HG03521 (cell line): ENCODE measurements around the gene IFI16.
"Not testable (repeated sequence)": the region's sequence is repeated elsewhere in the genome, so short reads cannot be mapped to it uniquely, and the experiment has no call there.

Experiments
- ATAC-seq: cut with Tn5 transposase; IDR thresholded peaks from one replicate; pipeline ENCODE4 v1.9.1; 2021; ENCODE audit warnings: mild to moderate bottlenecking, moderate library complexity; ENCODE audit not compliant: unreplicated experiment

The IFI16 gene

DNA sequence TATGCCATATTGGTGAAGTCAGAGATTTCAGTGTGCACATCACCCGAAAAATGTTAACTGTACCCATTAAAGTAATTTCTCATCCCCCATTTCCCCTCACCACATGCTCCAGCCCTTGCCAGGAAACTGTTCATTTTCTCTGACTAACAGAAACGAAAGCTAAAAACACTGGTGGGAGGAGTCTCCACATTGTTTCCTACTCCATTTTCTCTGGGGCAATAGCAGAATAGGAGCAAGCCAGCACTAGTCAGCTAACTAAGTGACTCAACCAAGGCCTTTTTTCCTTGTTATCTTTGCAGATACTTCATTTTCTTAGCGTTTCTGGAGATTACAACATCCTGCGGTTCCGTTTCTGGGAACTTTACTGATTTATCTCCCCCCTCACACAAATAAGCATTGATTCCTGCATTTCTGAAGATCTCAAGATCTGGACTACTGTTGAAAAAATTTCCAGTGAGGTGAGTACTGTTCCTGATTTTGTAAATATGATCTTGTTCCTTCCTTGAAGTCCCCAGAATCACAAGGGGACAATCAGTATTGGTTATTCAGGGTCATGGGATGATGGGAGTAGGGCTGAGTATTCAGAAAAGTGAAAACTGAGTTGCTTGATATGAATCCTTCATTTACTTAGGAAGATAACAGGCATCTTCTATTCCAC is at the start of gene IFI16:
Gene IFI16, plus strand, starts transcription at position 204 of the 658 bp plus-strand sequence. CDS start 4,774 bp downstream, outside the sequence.
- ATAC-seq, result peak; percentile 71

DNA sequence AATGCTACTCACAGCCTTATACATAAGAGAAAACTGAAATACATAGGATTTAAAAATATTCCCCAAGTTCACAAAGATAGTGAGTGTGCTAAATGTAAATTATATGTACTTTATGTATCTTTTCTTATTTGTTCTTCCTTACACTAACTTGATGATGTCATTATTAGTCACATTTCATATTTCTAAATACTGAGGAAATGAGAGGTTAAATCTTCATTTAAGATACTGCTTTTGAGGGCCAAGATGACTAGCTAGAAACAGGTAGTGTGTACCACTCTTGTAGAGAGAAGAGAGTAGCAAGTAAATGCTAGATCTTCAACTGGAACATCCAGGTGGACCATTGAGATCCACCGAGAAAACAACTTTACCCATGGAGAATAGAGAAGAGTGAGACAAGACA is 48.5 kb upstream of the IFI16 start:
- no peak for ATAC-seq

DNA sequence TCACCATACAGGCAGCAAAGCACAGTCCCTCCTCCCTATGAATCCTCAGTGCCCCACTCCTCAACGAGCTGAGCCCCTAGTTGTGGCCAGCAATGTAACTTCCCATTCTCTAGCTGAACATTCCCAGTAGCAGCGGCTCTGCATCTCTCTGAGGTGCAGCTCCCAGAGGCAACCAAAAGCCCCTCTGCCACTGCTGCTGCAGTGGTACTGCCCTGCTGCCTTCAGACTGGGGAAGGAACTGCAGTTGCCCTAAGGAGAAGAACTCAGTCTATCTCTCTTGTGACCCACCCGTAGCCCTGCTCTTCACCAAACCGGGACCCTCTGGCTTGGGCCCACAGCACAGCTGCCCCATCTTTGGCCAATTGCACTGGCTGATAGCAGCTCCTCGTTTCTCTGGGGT is 46.7 kb upstream of the IFI16 start:
- no peak for ATAC-seq

DNA sequence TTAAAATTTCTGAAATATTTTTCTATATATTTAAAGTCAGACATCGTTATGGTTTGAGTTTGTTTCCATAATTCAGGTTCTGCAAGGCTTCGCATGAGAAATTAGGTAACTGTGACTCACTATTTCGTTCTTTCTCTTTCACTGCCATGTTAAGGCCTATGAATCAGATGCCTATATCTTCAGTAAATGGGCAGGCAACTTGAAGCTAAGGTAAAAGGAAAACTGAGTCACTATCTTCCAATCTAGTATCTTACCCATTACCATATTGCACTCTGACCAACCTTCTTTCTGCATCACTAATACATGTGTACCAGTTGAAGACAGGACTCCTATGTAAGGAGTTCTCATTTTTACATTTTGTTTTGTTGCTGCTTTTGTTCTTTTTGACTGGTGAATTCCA is 40.5 kb upstream of the IFI16 start:
- ATAC-seq, result no peak

DNA sequence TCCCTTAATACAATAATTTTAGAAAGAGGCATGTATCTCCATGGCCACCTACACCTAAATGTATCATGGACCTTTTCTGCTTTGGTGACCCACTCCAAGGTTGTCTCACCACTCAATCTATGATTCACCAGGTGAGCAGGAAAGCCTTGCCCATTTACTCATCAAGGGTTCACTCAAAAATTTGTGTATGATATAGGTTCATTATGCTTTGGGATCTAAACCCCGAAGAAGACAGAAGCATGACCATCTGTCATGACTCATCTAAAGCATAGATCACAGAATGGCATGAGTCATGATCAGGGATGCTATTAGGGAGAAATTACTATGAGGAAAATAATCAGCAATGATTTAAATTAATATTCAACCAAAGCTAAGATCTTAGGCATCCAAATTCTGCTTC is 39.9 kb upstream of the IFI16 start:
- ATAC-seq, result no peak

DNA sequence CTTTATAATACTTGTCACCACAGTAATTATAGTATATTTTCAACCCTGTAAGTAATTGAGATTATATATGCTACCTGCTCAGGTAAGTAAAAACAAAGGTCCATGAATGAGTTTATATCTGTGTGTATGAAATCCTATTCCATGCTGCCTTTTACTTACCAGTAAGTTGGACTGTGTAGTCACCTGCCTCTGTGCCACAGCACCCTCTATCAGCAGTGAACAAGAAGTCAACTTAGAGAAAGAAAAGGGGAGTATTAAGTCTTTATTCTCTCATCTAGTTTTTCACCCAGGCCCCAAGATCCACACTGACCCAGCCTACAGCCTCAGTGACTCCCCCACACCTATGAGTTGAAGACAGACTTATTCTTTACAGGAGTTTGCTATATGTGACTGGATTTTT is 36.9 kb upstream of the IFI16 start:
- no peak for ATAC-seq

DNA sequence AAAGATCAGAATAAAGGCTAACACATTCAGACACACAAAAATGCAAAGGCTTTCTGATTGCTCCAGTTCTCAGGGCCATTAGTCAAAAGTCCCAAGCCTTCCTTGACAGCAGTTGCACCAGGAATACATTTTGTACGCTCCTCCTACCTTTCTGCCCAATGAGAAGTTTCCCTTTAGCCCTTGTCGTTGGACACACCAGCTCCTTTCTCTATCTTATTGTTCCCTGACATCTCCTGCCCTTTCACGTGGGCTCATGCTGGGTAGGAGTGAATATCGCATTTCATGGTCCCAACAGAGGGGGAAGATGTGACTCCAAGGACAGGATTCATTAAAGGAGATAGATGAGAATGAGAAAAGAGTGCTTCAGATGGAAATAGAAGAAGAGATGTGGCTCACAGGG is 33.5 kb upstream of the IFI16 start:
- no peak for ATAC-seq

DNA sequence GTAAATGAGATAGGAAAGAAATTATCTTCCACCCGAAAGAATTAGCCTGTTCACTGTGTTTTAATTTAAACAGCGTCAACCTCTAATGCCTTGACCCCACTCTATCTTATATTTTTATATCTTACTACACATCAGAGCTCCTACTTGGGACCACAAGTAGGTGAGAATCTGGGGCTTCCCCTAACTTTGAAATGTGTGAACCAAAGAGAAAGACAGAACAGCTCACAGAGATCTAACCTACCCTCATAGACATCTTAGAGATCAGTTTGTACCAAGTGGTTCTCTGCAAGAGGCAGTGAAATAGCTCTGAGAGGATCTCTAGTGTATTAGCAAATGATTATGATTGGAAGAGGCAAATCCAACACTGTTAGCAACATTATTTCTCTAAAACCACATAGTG is 31.0 kb upstream of the IFI16 start:
- ATAC-seq, result no peak

DNA sequence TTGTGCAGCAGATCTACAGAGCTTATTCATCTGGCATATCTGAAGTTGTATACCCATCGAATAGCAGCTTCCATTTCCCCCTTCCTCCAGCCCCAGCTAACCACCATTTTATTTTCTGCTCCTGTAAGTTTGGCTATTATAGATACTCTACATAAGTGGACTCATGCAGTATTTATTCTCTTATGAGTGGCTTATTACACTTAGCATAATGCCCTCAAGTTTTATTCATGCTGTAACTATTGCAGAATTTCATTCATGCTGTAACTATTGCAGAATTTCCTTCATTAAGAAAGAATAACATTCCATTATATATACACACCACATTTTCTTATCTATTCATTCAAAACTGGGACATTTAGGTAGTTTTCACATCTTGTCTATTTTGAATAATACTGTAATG is 30.5 kb upstream of the IFI16 start:
- ATAC-seq, result no peak

DNA sequence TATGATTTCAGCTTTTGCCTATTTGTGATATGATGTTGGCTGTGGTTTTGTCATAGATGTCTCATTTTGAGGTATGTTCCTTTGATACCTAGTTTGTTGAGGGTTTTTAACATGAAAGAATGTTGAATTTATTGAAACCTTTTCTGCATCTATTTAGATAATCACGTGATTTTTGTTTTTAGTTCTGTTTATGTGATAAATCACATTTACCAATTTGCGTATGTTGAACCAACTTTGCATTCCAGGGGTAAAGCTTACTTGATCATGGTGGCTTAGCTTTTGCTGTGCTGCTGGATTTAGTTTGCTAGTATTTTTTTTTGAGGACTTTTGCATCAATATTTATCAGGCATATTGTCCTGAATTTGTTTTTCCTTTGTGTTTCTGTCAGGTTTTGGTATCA is 26.5 kb upstream of the IFI16 start:
- ATAC-seq, result no peak

DNA sequence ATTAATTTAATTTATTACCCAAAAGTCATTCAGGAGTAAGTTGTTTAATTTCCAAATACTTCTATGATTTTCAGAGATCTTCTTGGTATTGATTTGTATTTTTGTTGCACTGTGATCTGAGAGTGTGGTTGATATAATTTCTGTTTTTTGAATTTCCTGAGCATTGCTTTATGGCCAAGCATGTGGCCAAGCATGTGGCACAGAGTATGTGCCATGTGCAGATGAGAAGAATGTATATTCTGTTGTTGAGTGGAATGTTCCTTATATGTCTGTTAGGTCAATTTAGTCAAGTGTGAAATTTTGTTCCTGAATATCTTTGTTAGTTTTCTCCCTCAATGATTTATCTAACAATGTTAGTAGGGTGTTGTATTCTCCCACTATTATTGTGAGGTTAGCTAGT is 25.3 kb upstream of the IFI16 start:
- no peak for ATAC-seq

DNA sequence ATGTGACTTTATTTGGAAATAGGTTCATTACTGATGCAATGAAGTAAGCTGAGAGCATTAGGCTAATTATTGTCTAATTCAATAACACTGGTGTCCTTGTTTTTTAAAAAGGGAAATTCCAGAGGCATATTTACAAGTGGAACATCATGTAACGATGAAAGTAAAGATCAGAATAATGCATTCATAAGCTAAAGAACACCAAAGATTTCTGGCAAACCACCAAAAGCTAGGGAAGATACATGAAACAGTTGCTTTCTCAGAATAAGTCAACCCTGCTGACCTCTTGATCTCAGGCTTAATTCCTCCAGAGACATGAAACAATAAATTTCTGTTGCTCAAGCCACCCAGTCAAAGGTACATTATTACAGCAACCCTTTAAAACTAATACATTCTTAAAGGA is 20.3 kb upstream of the IFI16 start:
- ATAC-seq, result no peak

DNA sequence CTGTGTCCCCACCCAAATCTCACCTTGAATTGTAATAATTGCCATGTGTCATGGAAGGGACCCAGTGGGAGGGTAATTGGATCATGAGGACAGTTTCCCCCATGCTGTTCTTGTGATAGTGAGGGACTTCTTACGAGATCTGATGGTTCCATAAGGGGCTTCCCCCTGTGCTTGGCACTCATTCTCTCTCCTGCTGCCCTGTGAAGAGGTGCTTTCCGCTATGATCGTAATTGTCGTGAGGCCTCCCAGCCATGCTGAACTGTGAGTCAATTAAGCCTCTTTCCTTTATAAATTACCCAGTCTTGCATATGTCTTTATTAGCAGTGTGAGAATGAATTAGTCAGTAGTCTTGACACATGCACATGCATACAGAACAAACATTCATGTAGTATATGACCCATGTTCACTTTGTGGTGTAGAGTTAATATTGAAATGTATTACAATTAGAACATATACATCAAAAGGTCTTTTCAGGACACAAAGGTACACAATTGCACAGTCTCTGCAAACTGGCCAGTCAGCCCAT is 16.9 kb upstream of the IFI16 start:
- no peak for ATAC-seq

DNA sequence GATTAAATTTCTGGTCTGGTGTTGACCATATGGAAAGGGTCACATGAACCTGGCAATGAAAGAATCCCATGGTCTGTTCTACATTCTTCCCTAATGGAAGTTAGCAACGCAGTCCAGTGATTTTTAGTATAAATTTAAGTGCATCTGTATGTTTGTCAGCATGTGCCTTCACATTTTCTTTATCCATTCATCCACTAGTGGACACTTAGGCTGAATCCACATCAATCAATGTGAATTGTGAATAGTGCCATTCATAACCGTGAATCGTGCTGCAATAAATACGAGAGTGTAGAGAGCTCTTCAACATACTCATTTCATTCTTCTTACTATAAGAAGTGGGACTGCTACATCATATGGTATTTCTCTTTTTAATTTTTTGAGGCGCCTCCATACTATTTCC is 12.7 kb upstream of the IFI16 start:
- no peak for ATAC-seq

DNA sequence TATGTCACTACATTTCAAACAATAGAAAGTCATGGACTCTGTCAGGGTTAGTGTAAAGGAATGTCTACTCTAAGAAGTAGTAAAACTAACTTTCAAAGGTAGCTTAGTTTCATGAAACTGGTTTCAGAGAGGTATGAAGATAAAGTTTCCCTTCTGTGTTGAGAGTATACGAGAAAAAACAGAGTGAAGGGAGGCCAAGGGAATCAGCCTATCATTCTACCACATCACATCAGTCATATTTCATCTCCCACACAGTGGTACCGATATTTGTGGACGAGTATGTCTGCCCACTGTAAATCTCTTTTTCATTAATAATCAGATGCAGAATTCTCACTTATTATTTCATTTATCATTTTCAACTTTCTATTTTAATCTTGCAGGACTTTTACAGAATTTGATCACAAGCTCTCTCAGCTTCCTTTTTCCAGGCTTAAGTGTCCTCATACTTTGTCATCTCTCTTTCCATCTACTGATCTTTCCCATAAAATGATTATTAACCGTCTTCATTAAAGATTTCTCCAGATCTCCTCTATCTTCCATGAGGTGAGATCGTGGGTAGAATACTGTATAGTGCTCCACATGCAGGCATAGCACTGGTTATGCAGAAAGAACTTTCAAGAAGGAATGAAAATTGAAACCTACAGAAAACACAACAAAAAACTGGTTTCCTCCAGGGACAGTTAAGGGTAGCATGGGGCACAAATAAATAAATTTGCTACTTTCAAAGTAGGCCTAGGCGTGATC is 11.5 kb upstream of the IFI16 start:
- peak; percentile 21 for ATAC-seq

DNA sequence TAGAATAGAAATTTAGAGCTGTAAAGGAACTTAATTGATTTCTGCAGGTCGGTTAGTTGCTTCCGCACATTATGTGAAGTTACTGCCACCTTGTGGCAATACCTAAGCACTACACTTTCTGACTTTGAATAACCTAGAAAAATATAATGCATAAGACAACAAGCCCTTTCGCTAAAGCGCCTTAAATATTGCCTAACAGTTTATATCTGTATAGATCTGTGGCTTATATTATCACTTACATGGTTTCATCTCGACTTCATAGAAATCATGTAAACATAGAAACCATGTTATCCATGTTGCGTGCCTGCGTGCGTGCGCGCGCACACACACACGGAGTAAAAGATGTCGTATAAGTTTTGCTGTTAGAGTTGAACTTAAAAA is 10.9 kb upstream of the IFI16 start:
- peak; percentile 46 for ATAC-seq

DNA sequence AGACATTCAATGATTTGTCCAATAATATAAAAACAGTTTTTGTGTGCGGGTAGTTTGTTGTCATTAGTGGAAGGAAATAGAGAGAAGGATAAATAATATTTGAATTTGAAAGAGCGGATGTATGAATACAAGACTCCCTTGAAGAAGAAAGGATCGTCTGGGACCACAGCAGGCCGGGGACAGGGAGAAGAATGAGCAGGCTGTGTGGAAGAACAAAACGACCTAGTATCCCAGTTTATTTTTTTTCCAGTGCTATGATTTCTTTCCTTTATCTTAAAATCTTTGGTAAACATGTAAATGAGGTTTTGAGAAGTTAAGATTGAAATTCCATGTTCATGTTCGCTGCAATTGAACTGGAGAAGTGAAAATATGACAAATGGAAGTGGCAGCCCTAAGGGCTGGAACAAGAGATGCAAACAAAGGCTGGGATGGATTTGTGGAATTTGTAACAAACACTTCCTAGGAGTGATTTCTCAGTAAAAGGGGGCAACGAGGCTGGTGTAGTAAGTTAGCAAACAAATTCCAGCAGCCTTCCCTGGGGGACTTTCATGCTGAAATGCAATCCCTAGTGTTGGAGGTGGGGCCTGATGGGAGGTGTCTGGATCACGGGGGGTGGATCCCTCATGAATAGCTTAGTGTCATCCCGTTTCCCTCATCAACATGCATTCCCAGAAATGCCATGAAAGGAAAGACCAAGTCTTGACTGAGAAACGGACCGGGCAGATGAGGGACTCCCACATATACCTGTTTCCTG is 10.2 kb upstream of the IFI16 start:
- no peak for ATAC-seq

DNA sequence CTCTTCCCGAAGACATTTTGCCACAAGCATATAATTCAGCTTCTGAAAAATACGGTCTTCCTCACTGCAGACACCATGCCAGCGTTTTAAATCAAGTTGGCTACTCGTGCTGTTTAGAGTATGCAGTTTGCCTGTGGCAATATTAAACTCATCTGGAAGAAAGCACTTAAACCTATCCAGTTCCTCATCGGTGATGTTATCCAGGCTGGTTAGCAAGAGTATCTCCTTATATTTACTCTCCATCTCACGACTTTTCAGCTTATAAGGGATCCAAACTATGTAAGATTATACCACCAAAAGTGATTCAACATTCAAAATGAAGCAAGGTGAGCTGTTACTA is 9.7 kb upstream of the IFI16 start:
- no peak for ATAC-seq

DNA sequence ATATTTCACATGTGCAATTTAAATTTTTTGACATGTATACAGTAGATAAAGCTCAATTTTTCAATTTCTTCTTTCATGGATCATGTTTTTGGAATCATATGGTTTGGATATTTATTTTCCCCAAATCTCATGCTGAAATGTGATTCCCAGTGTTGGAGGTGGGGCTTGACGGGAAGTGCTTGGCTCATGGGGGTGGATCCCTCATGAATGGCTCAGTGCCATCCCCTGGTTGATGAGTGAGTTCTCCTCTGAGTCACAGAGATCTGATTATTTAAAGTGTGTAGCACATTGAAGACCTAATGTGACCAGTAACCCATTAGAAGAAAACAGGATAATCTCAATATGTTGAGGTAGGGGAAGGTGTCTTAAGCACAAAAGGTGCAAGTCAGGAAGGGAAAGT is 9.1 kb upstream of the IFI16 start:
- no peak for ATAC-seq

DNA sequence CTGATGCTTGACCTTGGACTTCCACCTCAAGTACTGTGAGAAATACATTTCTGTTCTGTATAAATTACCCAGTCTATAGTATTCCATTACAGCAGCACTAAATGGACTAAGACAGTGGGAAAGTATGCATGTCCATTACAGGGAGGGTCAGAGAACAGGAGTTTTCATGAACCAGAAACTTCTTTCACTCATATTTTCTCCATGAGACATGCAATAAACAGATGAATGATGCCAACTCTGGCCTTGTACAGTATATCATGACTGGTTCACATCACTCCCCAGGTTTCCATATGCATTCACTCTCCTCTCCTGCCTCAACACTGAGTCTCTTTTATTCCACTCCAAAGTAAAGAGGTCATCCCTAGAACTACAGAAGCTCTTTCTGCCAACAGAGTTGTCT is 4.5 kb upstream of the IFI16 start:
- ATAC-seq, result no peak

DNA sequence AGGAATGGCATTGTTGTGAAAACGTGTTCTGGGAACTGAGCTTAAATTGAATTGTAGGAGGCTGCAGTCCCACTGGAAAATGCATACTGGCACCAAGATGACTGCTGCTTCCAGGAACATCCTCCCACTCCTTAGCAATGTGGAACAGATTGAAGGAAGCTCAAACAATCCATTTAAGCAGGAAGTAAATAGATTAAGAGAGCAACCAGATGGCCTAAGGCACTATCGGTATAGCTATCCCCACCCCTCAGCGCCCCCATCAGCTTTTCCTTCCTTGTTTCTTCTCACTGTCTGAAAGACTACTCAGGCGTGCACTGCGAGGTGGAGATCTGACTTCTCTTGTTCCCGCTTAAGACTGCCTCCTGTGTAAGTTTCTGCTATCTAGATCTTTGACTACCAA is 4.0 kb upstream of the IFI16 start:
- ATAC-seq, result no peak

DNA sequence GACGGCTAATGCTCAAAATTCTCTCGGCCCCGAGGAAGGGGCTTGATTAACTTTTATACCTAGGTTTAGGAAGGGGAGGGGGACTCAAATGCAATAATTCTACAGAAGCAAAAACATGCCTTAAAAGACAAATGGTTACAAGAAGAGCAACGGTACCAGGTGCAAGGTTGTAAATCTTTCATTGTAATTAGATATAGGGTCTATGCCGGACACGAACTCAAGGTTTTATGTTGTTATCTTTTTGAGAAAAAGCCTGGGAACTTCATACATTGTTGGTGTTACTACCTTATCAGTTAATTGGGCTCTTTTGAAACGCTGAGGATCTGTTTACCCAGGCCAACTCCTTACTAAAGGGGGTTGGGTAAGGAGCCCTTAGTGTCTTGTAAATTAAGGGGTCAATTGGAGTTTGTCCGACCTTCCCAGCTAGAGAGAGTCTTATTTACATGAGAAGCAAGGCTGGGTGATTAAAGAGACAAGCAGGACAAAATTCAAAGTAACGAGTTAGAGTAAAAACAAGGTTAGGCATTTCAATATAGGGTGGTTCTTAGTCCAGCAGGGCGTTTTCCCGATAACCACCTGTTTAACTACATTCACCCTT is 3.4 kb upstream of the IFI16 start:
- not testable (repeated sequence) for ATAC-seq
